Adrenal gland (tissue), 12 donors: ENCODE measurements around the gene NENF. TPM values are rescaled to one million over a fixed set of nuclear protein-coding genes. Genes with fewer than 3 reads are reported as not detected.

Experiments
- DNase-seq, 7 donors: peaks; one replicate each; pipeline ENCODE4 v3.0.0-alpha.2; 2019 to 2020
- H3K27ac ChIP-seq, 5 donors: fragments of 200-600 bp; sonication (generic) in 4 of 5; 1 replicate in 3 of 5; 2 replicates in 2 of 5; pipeline versions ENCODE4 v1.5.1 to v1.8.0; 2016 to 2020; ENCODE audit warnings: mild to moderate bottlenecking in 1 of 5
- H3K27me3 ChIP-seq: fragments of 200-600 bp; 2 replicates; pipeline ENCODE4 v1.8.0; 2021
- H3K36me3 ChIP-seq, 2 donors: fragments of 200-600 bp; replicated peaks in 1 of 2; 1 replicate in 1 of 2; 2 replicates in 1 of 2; pipeline versions ENCODE4 v1.5.1 to v1.8.0; 2018 to 2022
- H3K4me1 ChIP-seq, 2 donors: fragments of 200-600 bp; replicated peaks in 1 of 2; 1 replicate in 1 of 2; 2 replicates in 1 of 2; pipeline versions ENCODE4 v1.5.1 to v1.8.0; 2018 to 2021
- H3K4me3 ChIP-seq, 4 donors: fragments of 200-600 bp; sonication (generic) in 3 of 4; one replicate each; pipeline ENCODE4 v1.5.1; 2016 to 2018
- H3K9me3 ChIP-seq, 3 donors: fragments of 200-600 bp; sonication (generic) in 1 of 3; replicated peaks in 1 of 3; 1 replicate in 2 of 3; 2 replicates in 1 of 3; pipeline versions ENCODE4 v1.5.1 to v1.8.0; 2016 to 2021
- POLR2A ChIP-seq, 2 donors: fragments of 450-650 bp; IDR thresholded peaks; one replicate each; pipeline ENCODE4 v1.6.1; 2017; ENCODE audit warnings: antibody characterized with exemption in 2 of 2, mild to moderate bottlenecking in 2 of 2, moderate library complexity in 1 of 2
- WGBS, 4 donors: extraction: QIAGEN DNeasy Blood & Tissue Kit in 2 of 4; methylation state at CpG; one replicate each; pipeline versions ENCODE4 v1.1.5 to v1.1.7; 2013 to 2017; 5-methylcytosine and 5-hydroxymethylcytosine counted together
- intact Hi-C, 2 donors: fragments of 100-400 bp; cut with DNase I; formaldehyde crosslinking; loops; one replicate each; pipeline versions ENCODE4 v1.14.1 to v1.15.0; 2022 to 2023
- polyA plus RNA-seq, 3 donors: library from polyadenylated mRNA; stranded (reverse); fragments of 200-250 nt in 2 of 3; fragments of 350-450 nt in 1 of 3; fragmentation: Illumina TruSeq in 1 of 3; extraction: RNeasy Lipid Tissue Mini Kit (QIAGEN cat#74804) in 1 of 3; gene quantifications; one replicate each; pipeline ENCODE4 v1.2.3, GENCODE V29; 2013 to 2014
- total RNA-seq, 9 donors: library from RNA; depleted of rRNA in 4 of 9; stranded (reverse); fragments of >200 nt in 4 of 9; fragments of 120-200 nt in 1 of 9; fragmentation: NEBNext Ultra II Directional in 1 of 9; extraction: Animal tissue kit (Norgen Biotek cat#: 25700) in 1 of 9; gene quantifications; one replicate each; pipeline versions ENCODE4 v1.1.0 to v1.2.4, GENCODE V29; 2013 to 2023
- TF ChIP-seq, protein P1 (sequence below), 6 experiments: fragments of 450-650 bp in 4 of 6; fragments of 200-600 bp in 2 of 6; sonication (generic) in 1 of 6; IDR thresholded peaks; 1 replicate in 5 of 6; 2 replicates in 1 of 6; pipeline versions ENCODE4 v1.5.1 to v1.8.0; 2016 to 2021; ENCODE audit warnings: antibody characterized with exemption in 6 of 6, mild to moderate bottlenecking in 2 of 6, moderate library complexity in 1 of 6
- donor health status: healthy with polysubstance abuse.
- donor health status: Bipolar disorder and iron deficiency.
- donor health status: DM: yes; HTN: yes; CAD: no.
- donor health status: DM: no; HTN: no; CAD: no.
- donor health status: DM: no; HTN: no; CAD: no.
- donor health status: DM: yes; HTN: yes; CAD: no.

NENF gene
- total and polyA plus RNA-seq, 12 donors, result 42.6 to 226 (median 82.2) TPM

GRCh38 chr1:212396638-212397037, 36.1 kb upstream of the NENF start:
- Histone ChIP-seq H3K4me1 (no peaks in the 10 kb centered on the region), H3K4me3 (no peak overlapping the region), H3K27me3 (no peaks in the 10 kb centered on the region), H3K9me3 (peaks cover 0 to 15% (median 0%) of the 10 kb centered on the region in 3 donors), H3K36me3 (no peaks in the 10 kb centered on the region), H3K27ac (no peak overlapping the region)
- DNase-seq, result no peak
- WGBS, 4 donors, result 96 to 100% (median 98%) methylated on average over 3 of the region's 3 CpGs
- no peak for TF ChIP-seq POLR2A (IDR thresholded peaks at IDR 0.05)
- TF ChIP-seq, protein P1, sequence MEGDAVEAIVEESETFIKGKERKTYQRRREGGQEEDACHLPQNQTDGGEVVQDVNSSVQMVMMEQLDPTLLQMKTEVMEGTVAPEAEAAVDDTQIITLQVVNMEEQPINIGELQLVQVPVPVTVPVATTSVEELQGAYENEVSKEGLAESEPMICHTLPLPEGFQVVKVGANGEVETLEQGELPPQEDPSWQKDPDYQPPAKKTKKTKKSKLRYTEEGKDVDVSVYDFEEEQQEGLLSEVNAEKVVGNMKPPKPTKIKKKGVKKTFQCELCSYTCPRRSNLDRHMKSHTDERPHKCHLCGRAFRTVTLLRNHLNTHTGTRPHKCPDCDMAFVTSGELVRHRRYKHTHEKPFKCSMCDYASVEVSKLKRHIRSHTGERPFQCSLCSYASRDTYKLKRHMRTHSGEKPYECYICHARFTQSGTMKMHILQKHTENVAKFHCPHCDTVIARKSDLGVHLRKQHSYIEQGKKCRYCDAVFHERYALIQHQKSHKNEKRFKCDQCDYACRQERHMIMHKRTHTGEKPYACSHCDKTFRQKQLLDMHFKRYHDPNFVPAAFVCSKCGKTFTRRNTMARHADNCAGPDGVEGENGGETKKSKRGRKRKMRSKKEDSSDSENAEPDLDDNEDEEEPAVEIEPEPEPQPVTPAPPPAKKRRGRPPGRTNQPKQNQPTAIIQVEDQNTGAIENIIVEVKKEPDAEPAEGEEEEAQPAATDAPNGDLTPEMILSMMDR (IDR thresholded peaks at IDR 0.05), result no peak
- intact Hi-C loops, result no loop called here

GRCh38 chr1:212397171-212397570, 35.5 kb upstream of the NENF start:
- Histone ChIP-seq H3K36me3 (no peaks in the 10 kb centered on the region), H3K4me3 (no peak overlapping the region), H3K4me1 (no peaks in the 10 kb centered on the region), H3K27me3 (no peaks in the 10 kb centered on the region), H3K27ac (no peak overlapping the region), H3K9me3 (peaks cover 0 to 15% (median 0%) of the 10 kb centered on the region in 3 donors)
- WGBS, 4 donors, result 83 to 97% (median 95%) methylated on average over 1 of the region's 1 CpG
- intact Hi-C loops, result no loop called here
- TF ChIP-seq, protein P1 (IDR thresholded peaks at IDR 0.05), result no peak
- TF ChIP-seq POLR2A (IDR thresholded peaks at IDR 0.05), result no peak
- DNase-seq, result no peak

DNA sequence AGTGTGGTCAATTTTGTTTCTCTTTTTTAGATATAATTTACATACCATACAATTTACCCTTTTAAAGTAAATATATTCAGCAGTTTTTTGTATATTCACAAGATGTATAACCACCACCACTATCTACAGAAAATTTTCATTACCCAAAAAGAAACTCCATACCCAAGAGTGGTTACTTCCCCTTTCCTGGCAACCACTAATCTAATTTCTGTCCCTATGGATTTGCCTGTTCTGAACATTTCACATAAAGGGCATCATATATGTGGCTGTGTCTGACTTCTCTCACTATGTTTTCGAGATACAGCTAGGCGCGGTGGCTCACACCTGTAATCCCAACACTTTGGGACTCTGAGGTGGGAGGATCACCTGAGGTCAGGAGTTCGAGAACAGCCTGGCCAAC, 31.7 kb upstream of the NENF start:
- H3K36me3 ChIP-seq, result no peaks in the 10 kb centered on the region
- no peak overlapping the region for H3K4me3 ChIP-seq
- 96 to 99% (median 98%) methylated on average over 4 of the region's 4 CpGs for WGBS, 4 donors
- intact Hi-C loops, result no loop called here
- no peaks in the 10 kb centered on the region for H3K4me1 ChIP-seq
- no peaks in the 10 kb centered on the region for H3K27me3 ChIP-seq
- DNase-seq, result no peak
- H3K9me3 ChIP-seq, result peaks cover 0 to 15% (median 0%) of the 10 kb centered on the region in 3 donors
- no peak for TF ChIP-seq POLR2A (IDR thresholded peaks at IDR 0.05)
- TF ChIP-seq, protein P1 (IDR thresholded peaks at IDR 0.05), result no peak
- no peak overlapping the region for H3K27ac ChIP-seq

DNA sequence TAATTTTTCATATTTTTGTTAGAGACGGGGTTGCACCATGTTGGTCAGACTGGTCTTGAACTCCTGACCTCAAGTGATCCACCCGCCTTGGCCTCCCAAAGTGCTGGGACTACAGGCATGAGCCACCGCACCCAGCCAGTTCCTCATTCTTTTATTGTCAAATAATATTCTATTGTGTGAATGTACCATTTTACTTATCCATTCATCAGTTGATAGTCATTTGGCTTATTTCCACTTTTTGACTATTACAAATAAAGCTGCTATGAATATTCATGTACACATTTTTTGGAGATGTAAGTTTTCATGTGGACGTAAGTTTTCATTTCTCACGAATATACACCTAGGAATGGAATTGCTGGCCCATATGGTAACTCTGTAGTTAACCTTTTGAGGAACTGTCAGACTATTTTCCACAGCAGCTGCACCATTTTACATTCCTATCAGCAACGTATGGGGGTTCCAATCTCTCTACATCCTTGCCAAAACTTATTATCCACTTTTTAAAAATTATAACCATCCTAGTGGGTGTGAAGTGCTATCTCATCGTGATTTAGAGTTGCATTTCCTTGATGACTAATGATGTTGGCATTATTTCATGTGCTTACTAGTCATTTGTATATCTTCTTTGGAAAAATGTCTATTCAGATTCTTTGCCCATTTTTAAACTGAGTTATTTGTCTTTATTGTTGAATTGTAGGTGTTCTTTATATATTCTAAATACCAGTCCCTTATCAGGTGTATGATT, 30.7 kb upstream of the NENF start:
- no peaks in the 10 kb centered on the region for H3K4me1 ChIP-seq
- intact Hi-C loops, result no loop called here
- H3K4me3 ChIP-seq, result no peak overlapping the region
- no peaks in the 10 kb centered on the region for H3K27me3 ChIP-seq
- WGBS, 4 donors, result 76 to 78% (median 77%) methylated on average over 7 of the region's 7 CpGs
- no peak overlapping the region for H3K27ac ChIP-seq
- H3K36me3 ChIP-seq, result no peaks in the 10 kb centered on the region
- TF ChIP-seq, protein P1 (IDR thresholded peaks at IDR 0.05), result no peak
- TF ChIP-seq POLR2A (IDR thresholded peaks at IDR 0.05), result no peak
- peaks cover 0 to 8% (median 0%) of the 10 kb centered on the region in 3 donors for H3K9me3 ChIP-seq
- no peak for DNase-seq
